Right atrium auricular region (tissue), 2 donors: Measurements from ENCODE around the gene DPT. TPM values are rescaled to one million over a fixed set of nuclear protein-coding genes. Genes with fewer than 3 reads are reported as not detected.
"Not testable (repeated sequence)": the region's sequence is repeated elsewhere in the genome, so short reads cannot be mapped to it uniquely, and the experiment has no call there.

Experiments used
- DNase-seq: peaks from one replicate; pipeline ENCODE4 v3.0.0-alpha.2; 2019; ENCODE audit warnings: low spot score
- H3K27ac ChIP-seq, 2 donors: fragments of 200-600 bp; sonication (generic); 1 replicate in 1 of 2; 2 replicates in 1 of 2; pipeline ENCODE4 v1.5.1; 2016 to 2019
- H3K27me3 ChIP-seq, 2 donors: fragments of 200-600 bp; sonication (generic); one replicate each; pipeline versions ENCODE4 v1.5.1 to v1.6.0; 2017 to 2019
- H3K36me3 ChIP-seq: fragments of 200-600 bp; sonication (generic); one replicate; pipeline ENCODE4 v1.5.1; 2016
- H3K4me1 ChIP-seq, 2 donors: fragments of 200-600 bp; sonication (generic); one replicate each; pipeline versions ENCODE4 v1.5.1 to v1.6.0; 2017 to 2019
- H3K4me3 ChIP-seq, 2 donors: fragments of 200-600 bp; sonication (generic); 1 replicate in 1 of 2; 2 replicates in 1 of 2; pipeline ENCODE4 v1.5.1; 2017 to 2019; ENCODE audit warnings: mild to moderate bottlenecking in 1 of 2, moderate library complexity in 1 of 2
- H3K9me3 ChIP-seq, 2 donors: fragments of 200-600 bp; sonication (generic); one replicate each; pipeline ENCODE4 v1.5.1; 2019
- CTCF ChIP-seq, 2 donors: fragments of 200-600 bp; sonication (generic); IDR thresholded peaks; one replicate each; pipeline ENCODE4 v1.5.1; 2019; ENCODE audit warnings: antibody characterized with exemption in 2 of 2
- total RNA-seq, 2 donors: library from RNA; depleted of rRNA; stranded (reverse); fragments of >200 nt; gene quantifications; one replicate each; pipeline ENCODE4 v1.1.0, GENCODE V29; 2016

Gene DPT
- total RNA-seq: 10 to 100 TPM; 52.2 to 71.3 TPM

- Histone ChIP-seq H3K27ac (peak within 1 kb of the TSS; percentile 20 to 58), H3K27me3 (no peaks in the 10 kb centered on the region), H3K4me1 (peaks cover 0 to under 1% of the 10 kb centered on the region in 2 donors), H3K9me3 (no peaks in the 10 kb centered on the region), H3K4me3 (peak within 1 kb of the TSS; percentile 32 to 46), H3K36me3 (no peaks in the 10 kb centered on the region)
- DNase-seq: peak; percentile 74
- TF ChIP-seq CTCF (IDR thresholded peaks at IDR 0.05): no peak
Measured at GRCh38 chr1:168728473-168729404, at the start of gene DPT. Gene DPT (minus strand): TSS chr1:168729206. CDS start chr1:168729174, 32 bp downstream.

DNA sequence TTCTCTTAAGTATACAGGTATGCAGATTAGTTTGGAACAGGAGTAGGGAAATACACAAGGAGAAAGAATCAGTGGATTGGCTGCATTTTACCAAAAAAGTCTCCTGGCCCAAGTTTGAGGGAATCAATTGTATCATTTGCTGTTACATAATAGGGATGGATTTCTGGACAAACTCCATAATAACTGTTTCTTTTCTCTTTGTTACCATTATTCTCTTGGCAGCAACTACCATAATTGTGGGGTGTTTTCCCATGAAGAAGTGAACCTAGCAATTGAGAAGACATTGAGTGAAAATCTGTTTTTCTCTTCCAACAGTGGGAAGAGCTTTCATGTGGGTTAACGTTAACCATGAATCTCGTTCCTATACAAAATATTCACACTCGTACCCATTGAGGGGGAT, 46.4 kb upstream of the DPT start:
- DNase-seq: no peak
- Histone ChIP-seq H3K27ac (no peak overlapping the region), H3K4me3 (no peak overlapping the region), H3K36me3 (no peaks in the 10 kb centered on the region), H3K27me3 (no peaks in the 10 kb centered on the region), H3K9me3 (no peaks in the 10 kb centered on the region), H3K4me1 (peaks cover 0 to 9% of the 10 kb centered on the region in 2 donors)
- TF ChIP-seq CTCF (IDR thresholded peaks at IDR 0.05): no peak

- no peak for TF ChIP-seq CTCF (IDR thresholded peaks at IDR 0.05)
- H3K4me3 ChIP-seq: no peak overlapping the region
- H3K4me1 ChIP-seq: peaks cover 0 to 9% of the 10 kb centered on the region in 2 donors
- peak overlapping the region in 1 of 2 donors; percentile 16 for H3K27ac ChIP-seq
- H3K36me3 ChIP-seq: no peaks in the 10 kb centered on the region
- no peaks in the 10 kb centered on the region for H3K9me3 ChIP-seq
- no peaks in the 10 kb centered on the region for H3K27me3 ChIP-seq
- peak; percentile 69 for DNase-seq
Measured at GRCh38 chr1:168774241-168774640, 45.2 kb upstream of the DPT start.

DNA sequence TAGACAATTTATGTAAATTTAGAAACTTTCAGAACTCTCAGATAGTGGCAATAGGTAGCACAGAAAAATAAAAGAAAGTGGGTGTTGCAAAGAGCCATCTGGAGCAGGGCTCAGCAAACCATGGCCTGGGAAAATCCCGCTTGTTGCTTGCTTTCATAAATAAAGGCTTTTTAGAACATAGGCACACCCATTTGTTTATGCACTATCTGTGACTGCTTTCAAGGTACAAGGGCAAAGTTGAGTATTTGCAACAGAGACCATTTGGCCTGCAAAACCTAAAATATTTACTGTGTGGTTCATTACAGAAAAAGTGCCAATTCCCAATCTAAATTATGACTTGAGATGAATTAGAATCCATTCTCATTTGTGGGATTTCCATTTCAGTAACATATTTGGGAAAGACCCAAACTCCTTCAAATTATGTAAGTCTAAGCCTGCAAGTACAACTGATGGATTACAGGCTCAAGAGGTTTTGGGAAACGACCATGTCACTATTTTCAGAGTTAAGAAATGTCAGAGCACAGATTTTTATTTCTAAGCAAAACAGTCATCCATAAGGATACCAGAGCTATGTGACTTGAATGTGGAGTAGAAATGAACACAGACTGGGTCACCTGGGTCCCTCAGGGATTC, 43.5 kb upstream of the DPT start:
- Histone ChIP-seq H3K27ac (no peak overlapping the region), H3K27me3 (no peaks in the 10 kb centered on the region), H3K4me3 (no peak overlapping the region), H3K4me1 (peaks cover 0 to 18% of the 10 kb centered on the region in 2 donors), H3K36me3 (no peaks in the 10 kb centered on the region), H3K9me3 (no peaks in the 10 kb centered on the region)
- no peak for DNase-seq
- TF ChIP-seq CTCF (IDR thresholded peaks at IDR 0.05): no peak

DNA sequence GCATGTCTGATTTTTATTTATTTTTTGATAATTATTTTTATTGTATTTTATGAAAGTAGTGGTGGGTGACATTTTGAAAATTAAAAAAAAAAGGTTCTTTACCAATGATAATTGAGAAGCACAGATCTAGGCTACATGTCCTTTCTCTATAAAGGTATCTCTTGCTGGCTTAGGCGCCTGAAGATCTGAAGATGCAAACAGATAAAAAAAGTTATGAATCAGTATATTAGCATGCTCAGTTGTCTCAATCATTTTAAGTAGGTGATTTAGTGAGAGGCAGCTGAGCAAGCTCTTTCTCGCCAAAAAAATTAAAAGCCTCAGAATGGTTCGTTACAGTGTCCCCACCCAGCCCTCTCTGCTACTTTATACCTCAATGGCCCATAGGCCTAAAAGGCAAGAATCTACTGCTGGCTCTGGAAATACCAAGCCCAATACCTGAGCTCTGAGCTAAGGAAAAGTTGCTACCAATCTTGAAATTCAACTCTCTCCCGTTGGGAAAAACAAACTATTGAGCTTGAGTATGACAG, 42.2 kb upstream of the DPT start:
- DNase-seq: no peak
- no peak overlapping the region for H3K27ac ChIP-seq
- TF ChIP-seq CTCF (IDR thresholded peaks at IDR 0.05): no peak

DNA sequence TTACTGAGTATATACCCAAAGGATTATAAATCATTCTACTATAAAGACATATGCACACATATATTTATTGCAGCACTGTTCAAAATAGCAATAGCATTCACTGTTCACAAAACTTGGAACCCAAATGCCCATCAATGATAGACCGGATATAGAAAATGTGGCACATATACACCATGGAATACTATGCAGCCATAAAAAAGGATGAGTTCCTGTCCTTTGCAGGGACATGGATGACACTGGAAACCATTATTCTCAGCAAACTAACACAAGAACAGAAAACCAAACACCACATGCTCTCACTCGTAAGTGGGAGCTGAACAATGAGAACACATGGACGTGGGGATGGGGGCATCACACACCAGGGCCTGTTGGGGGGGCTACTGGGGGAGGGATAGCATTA, 40.9 kb upstream of the DPT start:
- not testable (repeated sequence) for H3K4me3 ChIP-seq, H3K27me3 ChIP-seq, H3K36me3 ChIP-seq, H3K9me3 ChIP-seq, DNase-seq, H3K27ac ChIP-seq
- H3K4me1 ChIP-seq: peaks cover 0 to 18% of the 10 kb centered on the region in 2 donors

More for the DNA sequence above, 42.2 kb upstream of the DPT start:
- Histone ChIP-seq H3K4me3 (no peak overlapping the region), H3K27me3 (no peaks in the 10 kb centered on the region), H3K36me3 (no peaks in the 10 kb centered on the region), H3K9me3 (no peaks in the 10 kb centered on the region), H3K4me1 (peaks cover 0 to 18% of the 10 kb centered on the region in 2 donors)
